Loucy (cell line): ENCODE data around the gene HTR2C.
"Not testable (repeated sequence)": the region's sequence is repeated elsewhere in the genome, so short reads cannot be mapped to it uniquely, and the experiment has no call there.

Experiments used
- H2AFZ ChIP-seq: fragments of 200-600 bp; sonication (generic); 2 replicates; pipeline ENCODE4 v1.6.0; 2016; ENCODE audit warnings: antibody characterized with exemption, mild to moderate bottlenecking, low read length, moderate library complexity
- H3F3A ChIP-seq: fragments of 200-600 bp; 2 replicates; pipeline ENCODE4 v1.6.0; 2016; ENCODE audit warnings: antibody characterized with exemption, low read depth, mild to moderate bottlenecking
- H3K27me3 ChIP-seq: fragments of 200-600 bp; sonication (generic); 2 replicates; pipeline ENCODE4 v1.6.1; 2014; ENCODE audit warnings: low read length, mild to moderate bottlenecking; ENCODE audit not compliant: insufficient read depth, poor library complexity, severe bottlenecking
- H3K36me3 ChIP-seq: fragments of 200-600 bp; sonication (generic); 2 replicates; pipeline ENCODE4 v1.6.1; 2016; ENCODE audit warnings: low read length; ENCODE audit not compliant: insufficient read depth
- H3K4me1 ChIP-seq: fragments of 200-600 bp; sonication (generic); 2 replicates; pipeline ENCODE4 v1.5.1; 2014; ENCODE audit warnings: low read length, mild to moderate bottlenecking; ENCODE audit not compliant: insufficient read depth, poor library complexity, severe bottlenecking
- H3K4me2 ChIP-seq: fragments of 200-600 bp; sonication (generic); 2 replicates; pipeline ENCODE4 v1.6.0; 2014; ENCODE audit warnings: antibody characterized with exemption, low read length, low read depth, mild to moderate bottlenecking; ENCODE audit not compliant: poor library complexity, severe bottlenecking
- H3K4me3 ChIP-seq: fragments of 200-600 bp; sonication (generic); 2 replicates; pipeline ENCODE4 v1.5.1; 2014; ENCODE audit warnings: low read length, mild to moderate bottlenecking, mixed read lengths; ENCODE audit not compliant: poor library complexity, severe bottlenecking
- H3K79me2 ChIP-seq: fragments of 200-600 bp; sonication (generic); 2 replicates; pipeline ENCODE4 v1.6.1; 2014; ENCODE audit warnings: low read length; ENCODE audit not compliant: insufficient read depth
- H3K9ac ChIP-seq: fragments of 200-600 bp; sonication (generic); 2 replicates; pipeline ENCODE4 v1.6.0; 2014; ENCODE audit warnings: mild to moderate bottlenecking, low read depth, low read length, moderate library complexity; ENCODE audit not compliant: poor library complexity, severe bottlenecking
- H3K9me2 ChIP-seq: fragments of 200-600 bp; sonication (generic); replicated peaks from 2 replicates; pipeline ENCODE4 v1.6.1; 2016; ENCODE audit warnings: low read depth, low read length, mixed read lengths
- H3K9me3 ChIP-seq: fragments of 200-600 bp; sonication (generic); 2 replicates; pipeline ENCODE4 v1.6.1; 2014; ENCODE audit warnings: mild to moderate bottlenecking, antibody characterized with exemption, low read length, low read depth; ENCODE audit not compliant: insufficient read depth
- H4K20me1 ChIP-seq: fragments of 200-600 bp; sonication (generic); 2 replicates; pipeline ENCODE4 v1.6.0; 2014; ENCODE audit warnings: antibody characterized with exemption, low read length, mild to moderate bottlenecking; ENCODE audit not compliant: insufficient read depth, poor library complexity, severe bottlenecking
- EZH2phosphoT487 ChIP-seq: fragments of 200-600 bp; IDR thresholded peaks from 2 replicates; pipeline ENCODE4 v1.6.1; 2018; ENCODE audit warnings: antibody characterized with exemption, mild to moderate bottlenecking, moderate library complexity, borderline replicate concordance
- TF ChIP-seq, protein P1 (sequence below): fragments of 200-600 bp; sonication (generic); conservative IDR thresholded peaks from 2 replicates; pipeline ENCODE4 v1.5.1; 2014; ENCODE audit warnings: mild to moderate bottlenecking, antibody characterized with exemption, low read length

Gene HTR2C

DNA sequence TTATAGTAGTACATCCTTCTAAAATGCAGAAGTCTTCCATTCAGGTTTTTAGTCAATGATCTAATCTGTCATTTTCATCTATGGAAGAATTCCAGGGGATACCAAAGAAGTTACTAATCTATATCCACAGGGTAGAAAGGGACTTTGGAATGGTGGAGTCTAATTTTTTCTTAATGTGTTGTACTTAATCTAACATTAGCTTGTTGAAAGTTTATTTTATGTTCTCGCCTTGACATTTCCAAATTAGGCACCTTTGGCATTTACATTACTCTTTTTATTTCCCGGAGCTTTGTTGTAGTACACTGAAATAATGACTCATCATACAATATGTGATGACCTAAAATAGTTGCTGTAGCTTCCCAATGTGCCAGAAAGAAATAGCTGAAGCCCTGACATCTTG lies 91.5 kb downstream of the HTR2C start:
- Histone ChIP-seq H3K27me3 (no peaks in the 10 kb centered on the region), H3K9ac (no peak overlapping the region), H3K9me3 (no peaks in the 10 kb centered on the region), H4K20me1 (no peaks in the 10 kb centered on the region), H3K9me2 (no peaks in the 10 kb centered on the region), H3K36me3 (no peaks in the 10 kb centered on the region), H3K4me2 (no peak overlapping the region), H3K4me3 (no peak overlapping the region), H2AFZ (no peak overlapping the region), H3F3A (no peaks in the 10 kb centered on the region), H3K4me1 (no peaks in the 10 kb centered on the region), H3K79me2 (no peaks in the 10 kb centered on the region)
- TF ChIP-seq, protein P1, sequence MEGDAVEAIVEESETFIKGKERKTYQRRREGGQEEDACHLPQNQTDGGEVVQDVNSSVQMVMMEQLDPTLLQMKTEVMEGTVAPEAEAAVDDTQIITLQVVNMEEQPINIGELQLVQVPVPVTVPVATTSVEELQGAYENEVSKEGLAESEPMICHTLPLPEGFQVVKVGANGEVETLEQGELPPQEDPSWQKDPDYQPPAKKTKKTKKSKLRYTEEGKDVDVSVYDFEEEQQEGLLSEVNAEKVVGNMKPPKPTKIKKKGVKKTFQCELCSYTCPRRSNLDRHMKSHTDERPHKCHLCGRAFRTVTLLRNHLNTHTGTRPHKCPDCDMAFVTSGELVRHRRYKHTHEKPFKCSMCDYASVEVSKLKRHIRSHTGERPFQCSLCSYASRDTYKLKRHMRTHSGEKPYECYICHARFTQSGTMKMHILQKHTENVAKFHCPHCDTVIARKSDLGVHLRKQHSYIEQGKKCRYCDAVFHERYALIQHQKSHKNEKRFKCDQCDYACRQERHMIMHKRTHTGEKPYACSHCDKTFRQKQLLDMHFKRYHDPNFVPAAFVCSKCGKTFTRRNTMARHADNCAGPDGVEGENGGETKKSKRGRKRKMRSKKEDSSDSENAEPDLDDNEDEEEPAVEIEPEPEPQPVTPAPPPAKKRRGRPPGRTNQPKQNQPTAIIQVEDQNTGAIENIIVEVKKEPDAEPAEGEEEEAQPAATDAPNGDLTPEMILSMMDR = no peak
- TF ChIP-seq EZH2phosphoT487 = no peak

DNA sequence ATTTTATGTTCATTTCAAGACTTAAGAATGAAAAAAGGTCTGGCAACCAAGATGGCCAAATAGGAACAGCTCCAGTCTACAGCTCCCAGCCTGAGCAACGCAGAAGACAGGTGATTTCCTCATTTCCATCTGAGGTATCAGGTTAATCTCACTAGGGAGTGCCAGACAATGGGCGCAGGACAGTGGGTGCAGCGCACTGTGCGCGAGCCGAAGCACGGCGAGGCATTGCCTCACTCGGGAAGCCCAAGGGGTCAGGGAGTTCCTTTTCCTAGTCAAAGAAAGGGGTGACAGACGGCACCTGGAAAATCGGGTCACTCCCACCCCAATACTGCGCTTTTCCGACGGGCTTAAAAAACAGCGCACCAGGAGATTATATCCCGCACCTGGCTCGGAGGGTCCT lies 116.6 kb downstream of the HTR2C start:
- H3K4me1 ChIP-seq, H4K20me1 ChIP-seq, H3K4me2 ChIP-seq, H3K79me2 ChIP-seq, H3K4me3 ChIP-seq, H2AFZ ChIP-seq, H3K9ac ChIP-seq, H3K9me2 ChIP-seq, H3K36me3 ChIP-seq, H3K27me3 ChIP-seq, H3F3A ChIP-seq, H3K9me3 ChIP-seq: not testable (repeated sequence)

DNA sequence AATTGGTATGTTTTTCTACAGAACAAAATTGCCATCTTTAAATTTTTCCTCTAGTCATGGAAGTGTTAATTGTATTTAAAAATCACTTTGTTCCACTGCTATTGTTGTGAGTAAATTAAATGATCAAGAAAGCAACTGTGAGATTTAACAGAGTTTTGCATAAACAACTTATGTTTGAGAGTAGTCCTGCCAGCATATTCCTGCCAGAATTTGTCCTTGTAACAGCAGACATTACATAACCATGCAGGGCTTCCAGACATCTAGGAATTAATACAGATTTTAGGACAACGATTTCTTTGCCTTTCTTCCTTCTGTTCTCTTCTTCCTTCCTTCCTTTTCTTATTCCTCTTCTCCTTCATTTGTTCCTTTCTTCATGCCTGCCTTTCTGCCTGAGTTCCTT lies 125.5 kb downstream of the HTR2C start:
- no peak overlapping the region for H3K4me3 ChIP-seq
- no peaks in the 10 kb centered on the region for H3K4me1 ChIP-seq
- H3K36me3 ChIP-seq = no peaks in the 10 kb centered on the region
- no peaks in the 10 kb centered on the region for H3K9me3 ChIP-seq
- H2AFZ ChIP-seq = no peak overlapping the region
- H3K79me2 ChIP-seq = no peaks in the 10 kb centered on the region
- no peaks in the 10 kb centered on the region for H3K27me3 ChIP-seq
- H3K9ac ChIP-seq = no peak overlapping the region
- H3K4me2 ChIP-seq = no peak overlapping the region
- no peaks in the 10 kb centered on the region for H3F3A ChIP-seq
- no peaks in the 10 kb centered on the region for H4K20me1 ChIP-seq
- TF ChIP-seq EZH2phosphoT487 = no peak
- TF ChIP-seq, protein P1 = no peak
- no peaks in the 10 kb centered on the region for H3K9me2 ChIP-seq

DNA sequence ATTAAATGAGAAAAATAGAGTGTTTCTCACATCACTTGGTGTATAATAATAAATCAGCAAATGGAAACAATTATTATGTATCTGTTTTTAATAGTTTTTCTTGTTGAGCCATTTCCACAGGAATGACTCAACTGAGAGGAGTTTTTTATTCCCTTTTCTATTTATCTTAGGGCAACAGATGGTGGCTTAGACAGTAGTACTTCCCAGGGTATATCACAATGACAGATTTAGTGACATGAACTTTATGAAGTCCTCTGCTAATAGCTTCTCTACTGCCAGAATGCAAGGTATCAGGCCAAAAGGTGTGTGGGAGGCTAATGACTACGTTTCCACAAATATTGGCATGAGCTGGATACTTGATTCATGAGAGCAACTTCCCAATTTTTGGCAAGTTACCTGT lies 126.7 kb downstream of the HTR2C start:
- Histone ChIP-seq H3K4me2 (no peak overlapping the region), H3K9ac (no peak overlapping the region), H2AFZ (no peak overlapping the region), H3K9me3 (no peaks in the 10 kb centered on the region), H3F3A (no peaks in the 10 kb centered on the region), H3K9me2 (no peaks in the 10 kb centered on the region), H3K27me3 (no peaks in the 10 kb centered on the region), H3K4me3 (no peak overlapping the region), H3K4me1 (no peaks in the 10 kb centered on the region), H3K36me3 (no peaks in the 10 kb centered on the region), H3K79me2 (no peaks in the 10 kb centered on the region), H4K20me1 (no peaks in the 10 kb centered on the region)
- TF ChIP-seq, protein P1 = no peak
- TF ChIP-seq EZH2phosphoT487 = no peak
